Esophagus squamous epithelium (tissue), 5 donors: ENCODE results near the gene MERTK. TPM values are rescaled to one million over a fixed set of nuclear protein-coding genes. Genes with fewer than 3 reads are reported as not detected.

ENCODE experiments used
- DNase-seq: peaks from one replicate; lab custom pipeline; 2025; lab: John Stamatoyannopoulos, UW
- H3K27ac ChIP-seq, 4 donors: fragments of 200-600 bp; sonication (generic); one replicate each; pipeline ENCODE4 v1.5.1; 2016 to 2019; ENCODE audit warnings: mild to moderate bottlenecking in 1 of 4
- H3K27me3 ChIP-seq, 4 donors: fragments of 200-600 bp; sonication (generic); 1 replicate in 3 of 4; 2 replicates in 1 of 4; pipeline versions ENCODE4 v1.5.1 to v1.6.0; 2017 to 2021; ENCODE audit warnings: antibody characterized with exemption in 1 of 4
- H3K36me3 ChIP-seq, 3 donors: fragments of 200-600 bp; sonication (generic); one replicate each; pipeline ENCODE4 v1.5.1; 2016 to 2019
- H3K4me1 ChIP-seq, 3 donors: fragments of 200-600 bp; sonication (generic); one replicate each; pipeline ENCODE4 v1.5.1; 2017 to 2019
- H3K4me3 ChIP-seq, 4 donors: fragments of 200-600 bp; sonication (generic); 1 replicate in 3 of 4; 2 replicates in 1 of 4; pipeline ENCODE4 v1.5.1; 2016 to 2019; ENCODE audit warnings: mild to moderate bottlenecking in 2 of 4, moderate library complexity in 1 of 4
- H3K9me3 ChIP-seq, 3 donors: fragments of 200-600 bp; sonication (generic); one replicate each; pipeline ENCODE4 v1.5.1; 2016 to 2019
- CTCF ChIP-seq, 6 experiments: fragments of 450-650 bp in 4 of 6; fragments of 200-600 bp in 2 of 6; sonication (generic) in 2 of 6; IDR thresholded peaks; one replicate each; pipeline ENCODE4 v1.5.1; 2016 to 2019; ENCODE audit warnings: antibody characterized with exemption in 6 of 6, mild to moderate bottlenecking in 4 of 6, moderate library complexity in 4 of 6
- POLR2A ChIP-seq, 4 donors: fragments of 450-650 bp; IDR thresholded peaks; one replicate each; pipeline ENCODE4 v1.6.1; 2017; ENCODE audit warnings: antibody characterized with exemption in 4 of 4, mild to moderate bottlenecking in 4 of 4, moderate library complexity in 3 of 4
- WGBS, 2 donors: methylation state at CpG; one replicate each; pipeline ENCODE4 v1.1.5; 2018; 5-methylcytosine and 5-hydroxymethylcytosine counted together
- intact Hi-C: fragments of 100-400 bp; cut with DNase I; formaldehyde crosslinking; loops from one replicate; pipeline ENCODE4 v1.15.0; 2022
- total RNA-seq, 4 donors: library from RNA; depleted of rRNA; stranded (reverse); fragments of >200 nt; gene quantifications; one replicate each; pipeline ENCODE4 v1.1.0, GENCODE V29; 2016
- donor health status: DM: yes; HTN: yes; CAD: no.

Gene MERTK
- total RNA-seq, 4 donors from 2014 or later = 1.7 to 13.7 (median 7.0) TPM

- intact Hi-C loops = no loop called here
- H3K9me3 ChIP-seq = no peaks in the 10 kb centered on the region
- 92% methylated on average over 3 of the region's 3 CpGs; no CpG with 5 or more reads in 1 of the 2 donors for WGBS, 2 donors
- DNase-seq = no peak
- H3K4me3 ChIP-seq = no peak overlapping the region
- peaks cover 0 to 7% (median 0%) of the 10 kb centered on the region in 3 donors for H3K4me1 ChIP-seq
- H3K27ac ChIP-seq = no peak overlapping the region
- H3K36me3 ChIP-seq = peaks cover 0 to 21% (median 0%) of the 10 kb centered on the region in 3 donors
- TF ChIP-seq CTCF (IDR thresholded peaks at IDR 0.05) (no peak), POLR2A (IDR thresholded peaks at IDR 0.05) (no peak)
- no peaks in the 10 kb centered on the region for H3K27me3 ChIP-seq
These were observed 66.7 kb downstream of the MERTK start for GRCh38 chr2:111965062-111965461.

GRCh38 chr2:111966241-111966640 lies 67.8 kb downstream of the MERTK start:
- Histone ChIP-seq H3K4me3 (no peak overlapping the region), H3K4me1 (peaks cover 0 to 7% (median 0%) of the 10 kb centered on the region in 3 donors), H3K36me3 (peaks cover 0 to 21% (median 0%) of the 10 kb centered on the region in 3 donors), H3K9me3 (no peaks in the 10 kb centered on the region), H3K27me3 (no peaks in the 10 kb centered on the region), H3K27ac (no peak overlapping the region)
- intact Hi-C loops = no loop called here
- WGBS, 2 donors = 78 to 93% methylated on average over 1 of the region's 1 CpG
- no peak for DNase-seq
- TF ChIP-seq POLR2A (IDR thresholded peaks at IDR 0.05) (no peak), CTCF (IDR thresholded peaks at IDR 0.05) (no peak)

GRCh38 chr2:111967018-111967417 lies 68.6 kb downstream of the MERTK start:
- intact Hi-C loops = no loop called here

GRCh38 chr2:111970453-111970852 lies 72.0 kb downstream of the MERTK start:
- intact Hi-C loops = no loop called here
- H3K27me3 ChIP-seq = no peaks in the 10 kb centered on the region
- peaks cover 0 to 27% (median 11%) of the 10 kb centered on the region in 3 donors for H3K4me1 ChIP-seq
- H3K36me3 ChIP-seq = peaks cover 0 to 23% (median 0%) of the 10 kb centered on the region in 3 donors
- no peak for DNase-seq
- no peak overlapping the region for H3K27ac ChIP-seq
- WGBS, 2 donors = 90 to 96% methylated on average over 1 of the region's 1 CpG
- H3K4me3 ChIP-seq = no peak overlapping the region
- no peak for TF ChIP-seq POLR2A (IDR thresholded peaks at IDR 0.05)
- no peak for TF ChIP-seq CTCF (IDR thresholded peaks at IDR 0.05)
- no peaks in the 10 kb centered on the region for H3K9me3 ChIP-seq

More at GRCh38 chr2:111967018-111967417, 68.6 kb downstream of the MERTK start:
- peaks cover 0 to 21% (median 0%) of the 10 kb centered on the region in 3 donors for H3K36me3 ChIP-seq
- H3K4me1 ChIP-seq = peaks cover 0 to 7% (median 0%) of the 10 kb centered on the region in 3 donors
- H3K27me3 ChIP-seq = no peaks in the 10 kb centered on the region
- DNase-seq = no peak
- no peak overlapping the region for H3K4me3 ChIP-seq
- no peaks in the 10 kb centered on the region for H3K9me3 ChIP-seq
- TF ChIP-seq POLR2A (IDR thresholded peaks at IDR 0.05) = no peak
- no peak for TF ChIP-seq CTCF (IDR thresholded peaks at IDR 0.05)
- WGBS, 2 donors = 33 to 67% methylated on average over 1 of the region's 1 CpG
- no peak overlapping the region for H3K27ac ChIP-seq

- peaks cover 0 to 25% (median 12%) of the 10 kb centered on the region in 3 donors for H3K4me1 ChIP-seq
- H3K36me3 ChIP-seq = peaks cover 0 to 24% (median 0%) of the 10 kb centered on the region in 3 donors
- no peak for TF ChIP-seq POLR2A (IDR thresholded peaks at IDR 0.05)
- no peak for TF ChIP-seq CTCF (IDR thresholded peaks at IDR 0.05)
- H3K9me3 ChIP-seq = no peaks in the 10 kb centered on the region
- H3K27me3 ChIP-seq = no peaks in the 10 kb centered on the region
- H3K27ac ChIP-seq = peak overlapping the region; percentile 4 to 39 (median 24)
- WGBS, 2 donors = 37 to 53% methylated on average over 7 to 8 of the region's 8 CpGs
- intact Hi-C loops = no loop called here
- H3K4me3 ChIP-seq = no peak overlapping the region
- DNase-seq = no peak
These were observed 74.7 kb downstream of the MERTK start for GRCh38 chr2:111972955-111973565.
